NOMO-1 treated with DMSO at 0.1 percent for 48 hours (cell line): ENCODE measurements around the gene RBM33.

Experiments
- DNase-seq: peaks from one replicate; lab custom pipeline; 2025; ENCODE audit not compliant: unreplicated experiment; lab: John Stamatoyannopoulos, UW

RBM33 gene

GRCh38 chr7:155818154-155818819, 173.8 kb downstream of the RBM33 start:
- no peak for DNase-seq

DNA sequence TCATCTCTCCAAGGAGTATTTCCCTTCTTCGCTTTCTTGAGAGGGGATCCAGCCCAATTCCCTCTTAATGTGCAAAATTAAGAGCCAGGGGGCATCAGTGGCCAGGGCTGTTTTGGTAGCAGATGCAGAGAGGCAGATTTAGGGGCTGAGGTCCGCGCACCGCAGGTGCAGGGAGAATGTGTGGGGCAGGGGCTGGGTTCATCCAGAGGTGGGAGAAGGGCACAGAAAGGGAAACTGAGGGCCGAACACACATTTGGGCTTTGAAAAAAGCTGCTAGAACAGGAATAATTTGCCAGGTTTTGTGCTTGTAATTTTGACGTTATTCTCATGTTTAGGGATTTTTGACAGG, 174.3 kb downstream of the RBM33 start:
- no peak for DNase-seq

- DNase-seq, result no peak
Measured at GRCh38 chr7:155819186-155819585, 174.7 kb downstream of the RBM33 start.

GRCh38 chr7:155820246-155820645, 175.8 kb downstream of the RBM33 start:
- DNase-seq, result no peak

- no peak for DNase-seq
Measured at GRCh38 chr7:155820788-155821187, 176.3 kb downstream of the RBM33 start.

DNA sequence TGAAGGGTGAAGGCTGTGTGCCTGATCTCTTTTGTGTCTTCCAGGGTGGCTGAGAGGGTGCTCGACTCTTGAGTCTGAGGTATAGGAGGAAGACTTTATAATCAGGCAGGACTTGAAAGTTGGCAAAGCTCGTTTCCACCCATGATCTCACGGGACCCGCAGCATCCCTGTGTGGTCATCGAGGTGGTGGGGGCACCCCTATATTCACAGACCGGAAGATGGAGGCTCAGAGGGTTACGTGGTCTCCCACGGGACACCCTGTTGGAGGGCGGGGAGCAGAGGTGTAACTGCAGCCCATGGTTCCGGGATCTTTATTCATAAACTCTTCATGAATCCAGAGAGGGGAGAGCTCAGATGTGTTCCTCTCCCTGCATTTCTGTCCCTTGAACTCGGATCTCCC, 177.4 kb downstream of the RBM33 start:
- no peak for DNase-seq

DNA sequence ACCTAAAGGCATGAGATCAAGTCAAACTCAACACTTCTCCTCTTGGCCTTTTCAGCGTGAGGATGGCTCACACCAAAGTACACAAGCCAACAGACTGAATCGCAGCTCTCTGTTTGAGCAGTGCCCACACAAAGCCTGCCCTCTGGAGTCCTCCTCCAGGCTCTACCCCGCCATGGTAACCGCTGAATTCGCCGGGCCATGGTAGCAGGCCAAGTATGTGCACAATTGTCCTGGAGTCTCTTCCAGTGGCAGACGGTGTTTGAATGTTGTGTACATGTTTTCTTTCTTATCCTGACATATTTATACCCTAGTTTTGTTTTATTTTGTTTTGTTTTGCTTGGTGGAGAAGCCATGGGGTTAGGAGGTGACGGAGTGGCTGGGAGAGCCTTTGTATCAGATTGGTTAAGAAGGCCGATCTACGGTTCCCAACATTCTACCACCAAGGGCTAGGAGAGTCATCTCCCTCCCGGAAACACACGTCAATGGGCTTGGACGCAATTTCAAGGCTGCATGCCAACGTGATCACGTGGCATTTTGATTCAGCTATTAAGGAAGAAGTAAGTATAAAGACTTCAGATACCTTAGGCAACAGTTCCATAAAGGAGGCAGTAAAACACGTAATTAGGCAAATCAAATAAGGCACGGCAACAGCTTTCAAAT, 179.9 kb downstream of the RBM33 start:
- no peak for DNase-seq

DNA sequence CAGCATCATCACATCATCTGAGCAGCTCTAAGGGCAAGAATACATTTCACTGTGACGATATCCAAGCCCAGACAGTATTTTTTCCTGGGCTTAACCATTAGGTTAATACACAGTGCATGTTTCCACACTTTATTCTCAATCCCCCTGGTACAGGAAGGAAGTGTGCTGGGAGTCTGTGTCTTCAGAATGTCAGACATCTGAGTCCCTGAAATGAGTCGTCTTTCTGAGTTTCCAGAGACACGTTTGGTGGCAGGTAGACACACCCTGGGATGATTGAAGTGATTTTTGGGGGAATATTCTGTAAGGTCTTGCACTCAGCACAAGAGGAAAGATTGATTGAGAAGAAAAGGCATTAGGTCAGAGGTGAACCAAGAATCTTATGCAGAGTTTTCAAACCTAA, 180.9 kb downstream of the RBM33 start:
- DNase-seq, result no peak

DNA sequence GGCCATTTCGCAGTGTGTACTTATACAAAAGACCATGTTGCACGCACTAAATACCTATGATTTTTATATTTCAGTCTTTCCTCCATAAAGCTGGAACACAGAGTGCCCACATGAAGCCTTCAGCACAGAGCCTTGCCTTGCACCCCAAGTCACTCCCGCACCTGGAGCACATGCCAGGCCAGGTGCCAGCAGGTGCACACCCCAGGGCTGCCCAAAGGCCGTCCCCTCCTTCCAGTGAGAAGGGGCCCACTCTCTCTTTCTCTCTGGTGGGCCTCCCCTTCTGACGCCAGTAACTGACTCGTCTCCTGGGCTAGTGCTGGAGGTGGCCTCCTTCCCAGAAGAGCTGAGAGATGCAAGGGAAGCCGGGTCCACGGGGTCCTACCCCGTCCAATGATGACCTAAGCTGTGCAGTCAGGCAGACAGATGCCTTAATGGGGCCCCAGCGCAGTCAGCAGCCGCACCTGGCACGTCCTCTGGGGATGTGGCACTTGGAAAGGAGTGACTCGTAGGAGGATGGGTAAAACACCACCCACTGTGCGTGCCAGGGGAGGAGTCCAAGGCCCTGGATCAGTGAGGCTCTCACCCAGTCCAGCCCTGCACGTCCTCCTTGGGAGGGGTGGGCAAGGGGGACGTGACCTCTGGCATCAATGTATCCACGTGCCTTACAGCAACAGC, 185.5 kb downstream of the RBM33 start:
- DNase-seq, result no peak
